SJCRH30 (cell line): ENCODE results near the gene SLAMF7. TPM values are rescaled to one million over a fixed set of nuclear protein-coding genes. Genes with fewer than 3 reads are reported as not detected.

Experiments
- DNase-seq, 2 experiments: peaks; one replicate each; pipeline ENCODE4 v3.0.0-alpha.2; 2015 to 2020
- H3K27ac ChIP-seq: fragments of 250-450 bp; sonication (Bioruptor Pico); 2 replicates; pipeline ENCODE4 v1.5.1; 2020; ENCODE audit warnings: mild to moderate bottlenecking, moderate library complexity
- H3K27me3 ChIP-seq: fragments of 250-450 bp; sonication (Bioruptor Pico); 2 replicates; pipeline ENCODE4 v1.5.1; 2020; ENCODE audit warnings: mild to moderate bottlenecking, moderate library complexity
- H3K36me3 ChIP-seq: fragments of 250-450 bp; sonication (Bioruptor Pico); 2 replicates; pipeline ENCODE4 v1.5.1; 2020; ENCODE audit warnings: mild to moderate bottlenecking, moderate library complexity
- H3K4me1 ChIP-seq: fragments of 250-450 bp; sonication (Bioruptor Pico); 2 replicates; pipeline ENCODE4 v1.5.1; 2020; ENCODE audit warnings: mild to moderate bottlenecking, moderate library complexity
- H3K4me3 ChIP-seq: fragments of 250-450 bp; sonication (Bioruptor Pico); 2 replicates; pipeline ENCODE4 v1.5.1; 2020; ENCODE audit warnings: mild to moderate bottlenecking, moderate library complexity
- H3K9me3 ChIP-seq: fragments of 250-450 bp; sonication (Bioruptor Pico); replicated peaks from 2 replicates; pipeline ENCODE4 v1.5.1; 2020; ENCODE audit warnings: mild to moderate bottlenecking, moderate library complexity
- total RNA-seq: library from RNA; depleted of rRNA; stranded (reverse); fragments of >200 nt; shearing (Covaris generic); gene quantifications from 2 replicates; pipeline ENCODE4 v1.2.3, GENCODE V29; 2014

SLAMF7 gene
- total RNA-seq, 1 experiment from 2014 or later, result not detected

DNA sequence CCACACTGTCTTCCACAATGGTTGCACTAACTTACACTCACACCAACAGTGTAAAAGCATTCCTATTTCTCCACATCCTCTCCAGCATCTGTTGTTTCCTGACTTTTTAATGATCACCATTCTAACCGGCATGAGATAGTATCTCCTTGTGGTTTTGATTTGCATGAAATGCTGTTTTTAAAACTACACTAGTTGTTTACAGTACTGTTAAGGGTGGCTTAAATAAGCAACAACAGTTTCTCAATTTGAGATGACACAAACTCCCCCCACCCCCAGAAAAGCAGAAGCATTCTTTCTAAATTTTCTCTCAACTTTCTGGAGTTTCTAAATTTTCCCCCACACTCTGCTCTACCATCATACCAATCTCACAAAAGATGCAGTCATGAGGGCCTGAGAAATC is 7.1 kb upstream of the SLAMF7 start:
- H3K4me1 ChIP-seq, result no peaks in the 10 kb centered on the region
- no peaks in the 10 kb centered on the region for H3K27me3 ChIP-seq
- no peaks in the 10 kb centered on the region for H3K36me3 ChIP-seq
- H3K9me3 ChIP-seq, result no peaks in the 10 kb centered on the region
- DNase-seq, result no peak
- no peak overlapping the region for H3K4me3 ChIP-seq
- H3K27ac ChIP-seq, result no peak overlapping the region

- Histone ChIP-seq H3K27me3 (no peaks in the 10 kb centered on the region), H3K36me3 (no peaks in the 10 kb centered on the region), H3K4me3 (no peak overlapping the region), H3K9me3 (no peaks in the 10 kb centered on the region), H3K4me1 (no peaks in the 10 kb centered on the region), H3K27ac (no peak overlapping the region)
- DNase-seq, result no peak
Observed at GRCh38 chr1:160733898-160734297, 5.1 kb upstream of the SLAMF7 start.

GRCh38 chr1:160734301-160734700 is 4.7 kb upstream of the SLAMF7 start:
- H3K36me3 ChIP-seq, result no peaks in the 10 kb centered on the region
- DNase-seq, result no peak

GRCh38 chr1:160738271-160738670 is 776 bp upstream of the SLAMF7 start:
- Histone ChIP-seq H3K27ac (no peak overlapping the region), H3K4me3 (no peak overlapping the region), H3K36me3 (no peaks in the 10 kb centered on the region), H3K4me1 (peaks cover 8% of the 10 kb centered on the region), H3K27me3 (no peaks in the 10 kb centered on the region), H3K9me3 (no peaks in the 10 kb centered on the region)
- no peak for DNase-seq

More at GRCh38 chr1:160734301-160734700, 4.7 kb upstream of the SLAMF7 start:
- Histone ChIP-seq H3K27ac (no peak overlapping the region), H3K4me1 (no peaks in the 10 kb centered on the region), H3K4me3 (no peak overlapping the region), H3K9me3 (no peaks in the 10 kb centered on the region), H3K27me3 (no peaks in the 10 kb centered on the region)

DNA sequence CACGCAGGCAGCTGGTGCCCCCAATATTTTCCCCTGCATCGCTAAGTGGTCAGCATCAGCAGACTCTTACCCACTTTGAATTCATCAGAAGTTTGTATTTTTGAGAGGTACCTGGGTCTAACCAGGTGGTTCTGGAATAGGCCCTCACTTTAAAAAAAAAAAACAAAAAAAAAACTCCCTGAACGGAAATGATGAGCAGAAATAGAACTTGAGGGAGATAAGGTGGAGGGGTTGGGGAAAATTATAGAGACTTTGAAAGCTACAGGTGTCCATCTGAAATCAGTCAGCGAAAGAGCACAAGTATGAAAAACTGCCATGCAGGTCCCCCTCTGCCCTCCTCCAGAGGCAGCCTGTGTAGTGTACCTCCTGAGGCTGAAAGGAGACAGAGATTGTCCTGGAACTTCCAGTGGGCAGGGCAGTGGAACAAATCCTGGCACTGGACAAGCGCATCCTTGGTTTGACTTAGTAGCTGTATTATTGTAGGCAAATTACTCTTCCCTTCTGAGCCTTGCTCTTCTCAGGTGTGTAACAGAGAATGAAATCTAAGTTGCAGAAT is 1.2 kb downstream of the SLAMF7 start:
- H3K27ac ChIP-seq, result no peak overlapping the region
- no peaks in the 10 kb centered on the region for H3K9me3 ChIP-seq
- no peaks in the 10 kb centered on the region for H3K27me3 ChIP-seq
- no peak overlapping the region for H3K4me3 ChIP-seq
- no peaks in the 10 kb centered on the region for H3K36me3 ChIP-seq
- DNase-seq, result no peak
- peaks cover 14% of the 10 kb centered on the region for H3K4me1 ChIP-seq

GRCh38 chr1:160741092-160741501 is 2.0 kb downstream of the SLAMF7 start:
- H3K9me3 ChIP-seq, result no peaks in the 10 kb centered on the region
- H3K36me3 ChIP-seq, result no peaks in the 10 kb centered on the region
- DNase-seq, result no peak
- H3K27ac ChIP-seq, result no peak overlapping the region
- H3K4me3 ChIP-seq, result no peak overlapping the region
- H3K4me1 ChIP-seq, result peaks cover 14% of the 10 kb centered on the region
- no peaks in the 10 kb centered on the region for H3K27me3 ChIP-seq

DNA sequence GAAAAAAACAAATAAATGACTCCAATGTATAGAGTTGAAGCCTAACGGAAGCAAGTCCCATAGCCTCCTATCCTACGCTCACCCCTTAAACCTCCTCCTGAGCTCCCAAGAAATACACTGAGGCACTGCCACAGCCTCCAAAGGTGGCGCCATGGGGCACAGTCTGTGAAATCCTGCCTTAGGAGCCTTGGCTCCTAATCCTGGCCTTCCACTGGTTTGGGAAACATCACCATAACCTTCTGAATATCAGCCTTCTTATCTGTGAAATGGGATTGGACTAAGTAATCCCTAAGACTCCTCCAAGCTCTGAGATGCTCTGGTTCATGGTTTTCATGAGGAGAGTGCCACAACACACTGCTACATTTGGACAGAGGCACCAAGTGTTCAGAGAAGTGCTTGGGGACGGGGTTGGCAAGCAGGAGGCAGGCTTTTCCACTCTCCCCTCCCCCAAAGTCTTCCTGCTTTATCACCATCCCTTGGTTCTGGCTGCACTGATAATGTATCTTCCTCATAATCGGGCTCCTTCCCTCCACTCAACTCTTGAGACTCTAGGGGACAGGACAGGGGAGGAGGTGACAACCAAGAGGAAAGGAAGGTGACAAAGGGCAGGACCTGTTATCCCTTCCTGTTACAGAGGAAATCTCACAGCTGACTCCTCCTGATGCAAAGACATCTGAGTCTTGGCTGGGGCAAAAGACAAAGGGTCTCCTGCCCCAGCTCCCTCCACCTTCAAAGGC is 2.7 kb downstream of the SLAMF7 start:
- Histone ChIP-seq H3K4me1 (peaks cover 14% of the 10 kb centered on the region), H3K9me3 (no peaks in the 10 kb centered on the region), H3K27me3 (no peaks in the 10 kb centered on the region), H3K36me3 (no peaks in the 10 kb centered on the region), H3K4me3 (no peak overlapping the region), H3K27ac (no peak overlapping the region)
- DNase-seq, result no peak

- H3K36me3 ChIP-seq, result no peaks in the 10 kb centered on the region
- H3K4me1 ChIP-seq, result peaks cover 14% of the 10 kb centered on the region
- H3K9me3 ChIP-seq, result no peaks in the 10 kb centered on the region
- no peaks in the 10 kb centered on the region for H3K27me3 ChIP-seq
- H3K4me3 ChIP-seq, result no peak overlapping the region
- peak in 1 of 2 experiments; percentile 30 for DNase-seq
- H3K27ac ChIP-seq, result peak overlapping the region; percentile 76
Observed at GRCh38 chr1:160742428-160743127, 3.5 kb downstream of the SLAMF7 start.

- Histone ChIP-seq H3K9me3 (no peaks in the 10 kb centered on the region), H3K4me1 (peaks cover 14% of the 10 kb centered on the region), H3K36me3 (no peaks in the 10 kb centered on the region), H3K4me3 (no peak overlapping the region), H3K27ac (peak overlapping the region; percentile 76), H3K27me3 (no peaks in the 10 kb centered on the region)
- peak; percentile 82 to 91 for DNase-seq
Observed at GRCh38 chr1:160743266-160743665, 4.2 kb downstream of the SLAMF7 start.

DNA sequence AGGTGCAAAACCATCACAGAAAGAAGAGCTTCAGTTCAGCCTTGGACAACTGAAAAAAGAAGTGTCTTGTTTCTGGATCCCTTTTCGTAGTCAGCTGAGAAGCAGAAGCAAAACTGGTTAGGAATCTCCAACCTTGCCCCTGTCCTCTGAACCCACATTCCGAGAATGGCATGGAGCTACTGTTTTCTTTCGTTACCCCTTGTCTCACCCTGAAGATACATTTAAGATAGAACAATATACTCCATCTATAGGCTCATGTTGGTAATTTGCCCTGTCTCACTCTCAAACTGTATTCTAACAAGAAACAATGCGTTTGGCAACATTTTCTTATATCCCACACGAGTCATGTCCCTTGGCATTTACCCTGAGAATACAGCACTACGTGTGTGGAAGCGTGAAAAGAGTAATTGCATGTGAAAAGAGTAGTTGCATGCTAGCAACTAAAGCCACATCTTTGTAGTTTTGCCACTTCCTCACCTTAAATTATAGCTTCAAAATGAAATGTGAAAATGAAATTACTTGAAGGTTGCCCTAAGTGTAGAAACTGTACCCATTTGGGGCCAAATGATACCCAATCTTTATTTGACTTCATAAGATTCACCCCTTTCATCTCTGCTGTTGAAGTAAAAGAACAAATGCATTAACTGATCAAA is 5.3 kb downstream of the SLAMF7 start:
- no peak for DNase-seq
- Histone ChIP-seq H3K27ac (peak overlapping the region; percentile 76), H3K4me3 (no peak overlapping the region), H3K36me3 (no peaks in the 10 kb centered on the region), H3K4me1 (peaks cover 14% of the 10 kb centered on the region), H3K27me3 (no peaks in the 10 kb centered on the region), H3K9me3 (no peaks in the 10 kb centered on the region)

GRCh38 chr1:160744852-160745520 is 5.9 kb downstream of the SLAMF7 start:
- H3K4me1 ChIP-seq, result peaks cover 14% of the 10 kb centered on the region
- H3K27me3 ChIP-seq, result no peaks in the 10 kb centered on the region
- H3K4me3 ChIP-seq, result no peak overlapping the region
- H3K27ac ChIP-seq, result no peak overlapping the region
- H3K9me3 ChIP-seq, result no peaks in the 10 kb centered on the region
- DNase-seq, result peak in 1 of 2 experiments; percentile 45
- H3K36me3 ChIP-seq, result no peaks in the 10 kb centered on the region

DNA sequence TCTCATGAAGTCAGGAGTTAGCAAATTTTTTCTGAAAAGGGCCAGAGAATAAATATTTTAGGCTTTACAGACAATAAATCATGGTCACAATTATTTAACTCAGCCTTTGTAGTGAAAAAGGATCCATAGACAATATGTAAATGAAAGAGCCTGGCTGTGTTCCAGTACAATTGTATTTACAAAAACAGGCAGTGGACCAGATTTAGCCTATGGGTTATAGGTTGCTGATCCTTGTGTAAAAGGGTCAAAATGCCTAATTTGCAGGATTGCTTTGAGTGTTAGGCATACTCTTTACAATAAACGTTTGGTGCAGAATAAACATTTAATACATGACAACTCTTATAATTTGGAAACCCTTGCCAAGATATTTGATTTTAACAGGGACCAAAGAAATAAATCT is 6.5 kb downstream of the SLAMF7 start:
- H3K9me3 ChIP-seq, result no peaks in the 10 kb centered on the region
- no peaks in the 10 kb centered on the region for H3K27me3 ChIP-seq
- DNase-seq, result no peak
- H3K36me3 ChIP-seq, result no peaks in the 10 kb centered on the region
- no peak overlapping the region for H3K27ac ChIP-seq
- no peak overlapping the region for H3K4me3 ChIP-seq
- H3K4me1 ChIP-seq, result peaks cover 14% of the 10 kb centered on the region

GRCh38 chr1:160746836-160747500 is 7.9 kb downstream of the SLAMF7 start:
- Histone ChIP-seq H3K36me3 (no peaks in the 10 kb centered on the region), H3K4me3 (no peak overlapping the region), H3K27me3 (no peaks in the 10 kb centered on the region), H3K27ac (no peak overlapping the region), H3K9me3 (no peaks in the 10 kb centered on the region), H3K4me1 (peaks cover 14% of the 10 kb centered on the region)
- DNase-seq, result no peak

- Histone ChIP-seq H3K27me3 (no peaks in the 10 kb centered on the region), H3K4me3 (no peak overlapping the region), H3K27ac (no peak overlapping the region), H3K36me3 (no peaks in the 10 kb centered on the region), H3K4me1 (peaks cover 10% of the 10 kb centered on the region), H3K9me3 (no peaks in the 10 kb centered on the region)
- DNase-seq, result no peak
Observed at GRCh38 chr1:160747717-160748116, 8.7 kb downstream of the SLAMF7 start.
